NCI-H1092 treated with DMSO at 0.1 percent for 48 hours (cell line): ENCODE results near the gene GASK1A.
"Not testable (repeated sequence)": the region's sequence is repeated elsewhere in the genome, so short reads cannot be mapped to it uniquely, and the experiment has no call there.

Experiments
- DNase-seq: peaks from one replicate; lab custom pipeline; 2025; lab: John Stamatoyannopoulos, UW

Gene GASK1A

GRCh38 chr3:42979044-42979972 is at the start of gene GASK1A:
TSS of gene GASK1A (plus strand) at chr3:42979311. CDS start at chr3:42979643, 332 bp downstream.
- no peak for DNase-seq

DNA sequence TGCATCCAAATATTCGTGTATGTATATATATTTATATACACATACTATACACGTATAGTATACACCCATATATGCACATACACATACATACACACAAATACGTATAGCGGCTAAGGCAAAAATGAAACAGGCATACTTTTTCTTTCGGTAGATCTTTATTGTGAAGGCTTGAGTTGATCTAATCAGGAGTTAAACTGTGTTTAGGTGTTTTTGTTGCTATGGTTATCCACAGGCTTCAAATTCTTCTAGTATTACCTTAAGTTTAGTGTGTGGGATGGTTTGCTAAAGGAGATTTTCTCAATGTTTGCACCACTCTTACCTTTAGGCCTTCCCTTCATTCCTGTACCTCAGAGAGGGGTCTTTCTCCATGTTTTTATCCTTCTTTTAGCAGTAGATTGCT is 45.0 kb upstream of the GASK1A start:
- DNase-seq, result no peak

- no peak for DNase-seq
These were observed 44.2 kb upstream of the GASK1A start for GRCh38 chr3:42934910-42935309.

DNA sequence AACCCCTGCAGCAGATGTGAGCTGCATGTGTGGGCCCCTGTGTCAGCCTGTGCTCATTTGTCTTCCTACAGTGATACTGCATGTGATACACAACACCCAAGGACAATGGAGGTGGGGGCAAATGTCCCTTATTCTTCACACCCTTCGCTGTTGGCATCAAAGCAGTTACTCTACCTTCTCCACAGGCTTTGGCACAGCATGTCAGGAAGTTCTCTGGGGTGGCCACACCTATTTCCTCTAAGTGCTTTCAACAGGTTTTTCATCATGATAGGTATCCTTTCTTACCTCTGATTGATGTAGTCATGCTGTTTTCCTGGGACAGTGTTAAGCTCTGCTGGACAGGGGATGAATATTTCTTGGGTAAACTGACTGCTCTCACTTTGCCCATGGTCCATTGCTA is 43.6 kb upstream of the GASK1A start:
- no peak for DNase-seq

- DNase-seq, result no peak
These were observed 42.7 kb upstream of the GASK1A start for GRCh38 chr3:42936157-42936981.

- DNase-seq, result no peak
These were observed 41.8 kb upstream of the GASK1A start for GRCh38 chr3:42937334-42937733.

DNA sequence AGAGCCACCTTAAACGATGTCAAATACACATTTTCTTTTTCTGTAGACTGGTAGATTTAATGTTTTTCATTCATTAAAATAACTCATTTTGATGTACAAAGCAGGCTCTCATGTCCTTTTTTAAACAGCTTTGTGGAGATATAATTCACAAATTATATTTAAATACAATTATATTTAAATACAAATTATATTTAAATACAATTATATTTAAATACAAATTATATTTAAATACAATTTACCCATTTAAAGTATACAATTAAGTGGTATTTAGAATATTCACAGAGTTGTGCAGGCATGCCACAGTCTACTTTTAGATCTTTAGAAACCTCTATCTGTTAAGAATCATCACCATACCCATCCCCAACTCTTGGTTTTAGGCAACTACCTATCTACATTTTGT is 36.4 kb upstream of the GASK1A start:
- no peak for DNase-seq

DNA sequence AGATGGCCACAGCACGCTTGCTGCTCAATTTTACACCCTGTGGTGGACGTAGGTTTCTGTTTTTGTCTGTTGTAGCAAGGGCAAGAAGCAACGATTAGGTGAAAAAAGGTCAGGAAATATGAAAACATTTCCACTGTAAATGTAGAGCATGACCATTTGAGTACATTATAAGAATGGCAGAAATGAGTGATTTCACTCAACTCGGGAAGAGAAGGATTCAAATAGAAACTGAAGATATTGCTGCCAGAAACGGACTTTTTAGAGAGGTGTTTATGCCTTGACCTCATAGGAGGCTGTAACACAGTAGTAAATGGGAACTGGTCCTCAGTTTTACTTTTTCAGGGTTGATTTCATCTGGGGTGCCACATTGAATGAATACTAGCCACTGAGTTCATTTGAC is 33.1 kb upstream of the GASK1A start:
- DNase-seq, result no peak

DNA sequence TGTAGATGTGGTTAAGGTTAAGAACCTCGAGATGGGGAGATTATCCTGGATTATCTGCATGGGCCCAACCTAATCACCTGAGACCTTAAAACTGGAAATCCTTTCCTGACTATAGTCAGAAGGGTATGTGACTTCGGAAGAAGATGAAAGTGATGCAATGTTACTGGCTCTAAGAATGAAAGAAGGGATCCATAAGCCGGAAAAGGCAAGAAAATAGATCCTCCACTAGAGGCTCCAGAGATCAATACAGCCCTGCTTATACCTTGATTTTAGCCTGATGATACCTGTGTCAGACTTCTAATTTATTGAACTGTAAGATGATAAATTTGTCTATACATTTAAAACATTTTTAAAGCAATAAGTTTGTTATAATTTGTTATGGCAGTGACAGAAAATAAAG is 21.5 kb upstream of the GASK1A start:
- DNase-seq, result no peak

- DNase-seq, result no peak
These were observed 18.8 kb upstream of the GASK1A start for GRCh38 chr3:42960282-42960681.

DNA sequence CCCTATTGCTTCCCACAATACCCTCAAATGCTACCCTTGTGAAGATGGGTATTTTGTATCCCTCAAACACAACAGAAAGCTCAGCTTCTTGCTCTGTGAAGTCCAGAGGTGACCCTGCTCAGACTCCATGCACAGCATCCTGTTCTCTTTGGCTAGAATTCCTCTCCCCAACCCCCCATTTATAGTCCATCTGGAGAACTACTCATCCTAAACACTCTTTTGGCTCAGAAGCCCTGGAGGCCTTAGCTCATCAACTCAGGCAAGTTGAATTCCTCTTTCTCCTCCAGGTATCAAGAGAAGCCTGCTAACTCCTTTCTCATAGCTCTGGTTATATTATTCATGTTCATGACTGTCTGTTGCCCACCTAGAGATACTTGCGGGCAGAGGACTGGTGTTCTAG is 18.3 kb upstream of the GASK1A start:
- DNase-seq, result no peak

GRCh38 chr3:42961633-42962032 is 17.5 kb upstream of the GASK1A start:
- DNase-seq, result peak; percentile 23

DNA sequence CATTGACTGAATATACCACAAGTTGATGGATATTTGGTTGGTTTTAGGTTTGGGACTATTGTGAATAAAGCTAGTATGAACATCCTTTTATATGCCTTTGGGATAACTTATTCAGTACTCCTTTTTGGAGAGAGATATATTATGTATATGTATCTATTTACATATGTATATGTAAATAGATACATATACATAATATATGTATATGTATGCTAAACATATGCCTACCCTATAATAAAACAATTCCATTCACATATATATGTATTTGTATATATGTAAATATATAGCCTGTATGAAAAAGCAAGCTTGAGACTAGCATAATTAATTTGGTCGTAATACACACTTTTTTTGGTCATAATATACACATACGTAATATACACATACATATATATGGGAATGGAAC is 15.8 kb upstream of the GASK1A start:
- no peak for DNase-seq

DNA sequence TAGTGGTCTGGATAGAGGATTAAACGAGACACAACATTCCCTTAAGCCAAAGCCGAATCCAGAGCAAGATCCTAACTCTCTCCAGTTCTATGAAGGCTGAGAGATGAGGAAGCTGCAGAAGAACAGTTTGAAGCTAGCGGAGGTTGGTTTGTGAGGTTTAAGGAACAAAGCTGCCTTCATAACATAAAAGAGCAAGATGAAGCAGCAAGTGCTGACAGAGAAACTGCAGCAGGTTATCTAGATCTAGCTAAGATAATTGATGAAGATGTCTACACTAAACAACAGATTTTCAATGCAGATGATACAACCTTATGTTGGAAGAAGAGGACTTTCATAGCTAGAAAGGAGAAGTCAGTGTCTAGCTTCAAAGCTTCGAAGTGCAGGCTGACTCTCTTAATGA is 14.8 kb upstream of the GASK1A start:
- no peak for DNase-seq

GRCh38 chr3:42970557-42970956 is 8.6 kb upstream of the GASK1A start:
- no peak for DNase-seq

DNA sequence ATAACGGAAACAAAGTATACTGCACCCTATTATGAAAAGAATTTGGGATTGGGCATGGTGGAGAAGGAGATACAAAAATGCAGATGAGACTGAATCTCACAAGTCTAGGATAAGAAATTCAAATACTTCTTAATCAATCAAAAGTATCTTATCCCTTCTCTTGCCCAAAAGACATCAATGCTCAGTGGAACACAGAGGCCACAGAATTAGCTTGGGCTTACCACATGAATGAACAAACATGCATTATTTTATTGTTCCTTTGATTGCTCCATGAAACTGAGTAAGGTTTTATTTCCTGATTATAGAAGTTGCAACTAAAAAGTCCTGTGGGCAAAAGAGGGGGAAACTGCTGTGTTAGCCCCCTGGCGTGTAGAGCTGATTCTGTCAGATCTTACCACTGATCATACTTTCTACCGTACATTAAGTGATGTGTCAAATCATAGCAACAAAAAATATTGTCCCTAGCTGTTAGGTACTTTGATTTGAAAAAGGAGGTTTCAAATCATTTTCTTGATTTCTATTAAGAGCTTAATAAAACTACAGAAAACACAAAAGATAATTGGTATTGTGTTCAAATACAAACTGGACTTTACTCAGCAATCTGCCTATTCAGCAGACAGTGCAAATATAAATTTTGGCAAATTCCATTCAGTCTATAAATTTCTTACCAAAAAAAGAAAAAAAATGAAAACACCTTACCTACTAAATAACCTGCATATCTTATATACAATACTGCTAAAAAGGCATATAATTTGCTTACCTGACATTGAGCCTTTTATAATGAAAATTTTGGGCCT is 7.9 kb upstream of the GASK1A start:
- no peak for DNase-seq

GRCh38 chr3:42974906-42975305 is 4.2 kb upstream of the GASK1A start:
- DNase-seq, result not testable (repeated sequence)

DNA sequence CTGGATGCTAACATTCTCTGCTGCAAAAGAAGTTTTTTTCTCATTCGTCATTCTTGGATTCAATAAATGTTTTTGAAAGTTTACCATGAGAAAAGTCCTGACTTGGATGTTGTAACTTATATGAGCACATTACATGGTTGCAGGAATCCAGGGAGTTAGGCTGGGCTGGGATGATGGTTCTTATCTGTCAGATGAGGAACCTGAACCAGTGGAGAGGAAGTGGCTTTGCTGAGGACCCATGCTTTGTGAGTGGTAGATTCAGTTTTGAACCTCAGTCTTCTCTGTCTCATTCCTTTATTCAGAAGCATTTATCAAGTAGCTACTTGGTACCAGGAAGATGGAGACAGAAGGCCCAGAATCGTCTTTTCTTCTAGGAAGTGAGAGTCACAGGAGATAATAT is 3.7 kb upstream of the GASK1A start:
- DNase-seq, result no peak

- no peak for DNase-seq
These were observed 3.2 kb upstream of the GASK1A start for GRCh38 chr3:42975955-42976354.

- no peak for DNase-seq
These were observed 1.1 kb downstream of the GASK1A start for GRCh38 chr3:42980209-42980608.

GRCh38 chr3:42980909-42981308 is 1.8 kb downstream of the GASK1A start:
- no peak for DNase-seq
